ENCODE data around the gene ANKRD55. TPM values are rescaled to one million over a fixed set of nuclear protein-coding genes. Genes with fewer than 3 reads are reported as not detected.
"Not testable (repeated sequence)": the region's sequence is repeated elsewhere in the genome, so short reads cannot be mapped to it uniquely, and the experiment has no call there.

Gene ANKRD55
- total and polyA plus RNA-seq, 2 of the 8 experiments (the other 6 are each of a cell fraction or from before 2014, with no cell fraction given) = not detected

DNA sequence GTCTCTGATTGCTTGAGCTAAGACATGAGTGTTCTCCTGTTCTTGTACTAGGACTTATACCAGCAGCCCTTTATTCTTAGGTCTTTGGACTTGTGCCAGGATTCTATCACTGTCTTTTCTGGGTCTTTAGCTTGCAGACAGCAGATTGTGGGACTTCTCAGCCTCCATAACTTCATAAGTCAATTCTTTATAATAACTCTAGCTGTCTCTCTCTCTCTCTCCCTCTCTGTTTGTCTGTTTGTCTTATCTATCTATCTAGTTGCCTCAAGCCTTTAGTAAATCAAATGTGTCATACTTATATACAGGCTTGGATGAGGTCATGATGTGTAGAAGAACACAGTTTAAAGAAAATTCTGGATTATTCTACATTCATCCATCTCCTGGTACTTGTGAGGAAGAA lies 11.5 kb upstream of the ANKRD55 start:
- CTCF ChIA-PET (ENCODE audit: partially characterized antibody) = no interaction called here

DNA sequence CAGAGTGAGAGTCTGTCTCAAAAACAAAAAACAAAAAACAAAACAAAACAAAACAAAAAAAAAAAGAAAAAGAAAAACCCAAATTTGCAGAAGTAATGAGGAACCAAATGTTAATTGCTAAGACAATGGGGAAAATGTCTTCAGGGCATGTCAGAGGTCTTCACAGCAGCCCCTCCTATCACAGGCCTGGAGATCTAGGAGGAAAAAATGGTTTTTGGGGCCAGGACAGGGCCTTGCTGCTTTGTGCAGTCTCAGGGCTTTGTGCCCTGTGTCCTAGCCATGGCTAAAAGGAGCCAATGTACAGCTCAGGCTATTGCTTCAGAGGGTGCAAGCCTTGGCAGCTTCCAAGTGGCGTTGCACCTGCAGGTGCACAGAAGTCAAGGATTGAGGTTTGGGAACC lies 9.1 kb upstream of the ANKRD55 start:
- H3K4me2 ChIP-seq (ENCODE audit: insufficient read depth in 1 of 2, low read depth in 2 of 2, low read length in 2 of 2); H3K79me1 ChIP-seq (ENCODE audit: low read depth, low read length); H4K8ac ChIP-seq (ENCODE audit: extremely low read depth, insufficient read depth, low read length); H2BK15ac ChIP-seq (ENCODE audit: low read length); H2BK20ac ChIP-seq (ENCODE audit: low read length); H3K14ac ChIP-seq (ENCODE audit: insufficient read length); H2AK5ac ChIP-seq (ENCODE audit: low read depth, low read length); H3K4me3 ChIP-seq (ENCODE audit: extremely low read depth in 1 of 4, insufficient read depth in 2 of 4, low read depth in 3 of 4, low read length in 4 of 4); H3K36me3 ChIP-seq (ENCODE audit: control insufficient read depth in 2 of 4, insufficient read depth in 4 of 4, low read length in 3 of 4); H3K27me3 ChIP-seq (replicated peaks in 1 of 4; ENCODE audit: control insufficient read depth in 3 of 4, extremely low read depth in 1 of 4, insufficient read depth in 3 of 4, low read length in 3 of 4); H3K4ac ChIP-seq (replicated peaks; ENCODE audit: insufficient read length, low read depth, low read length); FAIRE-seq; H3K9me3 ChIP-seq (ENCODE audit: insufficient read depth in 2 of 2, low read depth in 1 of 2, low read length in 1 of 2); H3K23me2 ChIP-seq (ENCODE audit: low read depth, low read length); POLR2A ChIA-PET (ENCODE audit: partially characterized antibody); DNase-seq (ENCODE audit: low read depth in 1 of 2, low spot score in 2 of 2); H2AFZ ChIP-seq (ENCODE audit: low read length); H3K56ac ChIP-seq (replicated peaks; ENCODE audit: insufficient read length, low read depth, low read length); H2BK120ac ChIP-seq (replicated peaks; ENCODE audit: low read depth, low read length); H2BK5ac ChIP-seq (ENCODE audit: low read depth, low read length); H4K20me1 ChIP-seq (replicated peaks in 1 of 2; ENCODE audit: control insufficient read depth in 1 of 2, insufficient read depth in 2 of 2, low read length in 2 of 2); H4K5ac ChIP-seq (ENCODE audit: insufficient read length, low read depth, low read length); H3K9ac ChIP-seq (replicated peaks in 1 of 4; ENCODE audit: extremely low read depth in 1 of 4, low read depth in 3 of 4, low read length in 3 of 4); H3K27ac ChIP-seq (ENCODE audit: low read depth, low read length); H3K4me1 ChIP-seq (replicated peaks in 1 of 4; ENCODE audit: control insufficient read depth in 3 of 4, insufficient read depth in 4 of 4, low read length in 3 of 4); H3K79me2 ChIP-seq (ENCODE audit: control insufficient read depth in 1 of 2, insufficient read depth in 2 of 2, low read length in 2 of 2); H4K91ac ChIP-seq (replicated peaks; ENCODE audit: insufficient read length, low read length); H3K23ac ChIP-seq (ENCODE audit: insufficient read length); H2BK12ac ChIP-seq (ENCODE audit: low read depth, low read length); H3K18ac ChIP-seq (ENCODE audit: extremely low read depth, low read length): not testable (repeated sequence)
- CTCF ChIA-PET (ENCODE audit: partially characterized antibody) = interaction anchor here (1.0 kb wide), 1 partner anchor 306 kb away, joined by 3 read pairs; no protein-coding TSS in a partner anchor
- 83% methylated on average over 1 of the region's 1 CpG; no CpG with 5 or more reads in 1 of the 2 experiments for WGBS, 2 experiments (ENCODE audit: extremely low coverage in 1 of 2, insufficient coverage in 1 of 2, insufficient read length in 1 of 2, insufficient replicate concordance in 2 of 2, low coverage in 1 of 2, low lambda C conversion rate in 2 of 2, missing lambda C conversion rate in 1 of 2)

More for the DNA sequence above, 11.5 kb upstream of the ANKRD55 start:
- H2BK12ac ChIP-seq (ENCODE audit: low read depth, low read length) = no peak overlapping the region
- H3K79me1 ChIP-seq (ENCODE audit: low read depth, low read length) = no peaks in the 10 kb centered on the region
- H3K14ac ChIP-seq (ENCODE audit: insufficient read length) = no peak overlapping the region
- H2BK15ac ChIP-seq (ENCODE audit: low read length) = no peak overlapping the region
- no peak for FAIRE-seq
- no peak overlapping the region for H3K23ac ChIP-seq (ENCODE audit: insufficient read length)
- H4K91ac ChIP-seq (replicated peaks; ENCODE audit: insufficient read length, low read length) = no peak overlapping the region
- H3K4me3 ChIP-seq (ENCODE audit: extremely low read depth in 1 of 4, insufficient read depth in 2 of 4, low read depth in 3 of 4, low read length in 4 of 4) = no peak overlapping the region
- H4K5ac ChIP-seq (ENCODE audit: insufficient read length, low read depth, low read length) = no peak overlapping the region
- H3K27ac ChIP-seq (ENCODE audit: low read depth, low read length) = no peak overlapping the region
- H3K4ac ChIP-seq (replicated peaks; ENCODE audit: insufficient read length, low read depth, low read length) = no peak overlapping the region
- H4K20me1 ChIP-seq (replicated peaks in 1 of 2; ENCODE audit: control insufficient read depth in 1 of 2, insufficient read depth in 2 of 2, low read length in 2 of 2) = no peaks in the 10 kb centered on the region
- H3K9me3 ChIP-seq (ENCODE audit: insufficient read depth in 2 of 2, low read depth in 1 of 2, low read length in 1 of 2) = peaks cover 4 to 12% of the 10 kb centered on the region in 2 experiments; a peak in 3 of 4 replicates
- H3K4me1 ChIP-seq (replicated peaks in 1 of 4; ENCODE audit: control insufficient read depth in 3 of 4, insufficient read depth in 4 of 4, low read length in 3 of 4) = no peaks in the 10 kb centered on the region
- H2AFZ ChIP-seq (ENCODE audit: low read length) = no peak overlapping the region
- no peak overlapping the region for H3K18ac ChIP-seq (ENCODE audit: extremely low read depth, low read length)
- H3K56ac ChIP-seq (replicated peaks; ENCODE audit: insufficient read length, low read depth, low read length) = no peak overlapping the region
- DNase-seq (ENCODE audit: low read depth in 1 of 2, low spot score in 2 of 2) = no peak
- H3K79me2 ChIP-seq (ENCODE audit: control insufficient read depth in 1 of 2, insufficient read depth in 2 of 2, low read length in 2 of 2) = no peaks in the 10 kb centered on the region
- H3K9ac ChIP-seq (replicated peaks in 1 of 4; ENCODE audit: extremely low read depth in 1 of 4, low read depth in 3 of 4, low read length in 3 of 4) = no peak overlapping the region
- no peaks in the 10 kb centered on the region for H3K36me3 ChIP-seq (ENCODE audit: control insufficient read depth in 2 of 4, insufficient read depth in 4 of 4, low read length in 3 of 4)
- H2AK5ac ChIP-seq (ENCODE audit: low read depth, low read length) = no peak overlapping the region
- no peaks in the 10 kb centered on the region for H3K23me2 ChIP-seq (ENCODE audit: low read depth, low read length)
- no peak overlapping the region for H4K8ac ChIP-seq (ENCODE audit: extremely low read depth, insufficient read depth, low read length)
- H3K27me3 ChIP-seq (replicated peaks in 1 of 4; ENCODE audit: control insufficient read depth in 3 of 4, extremely low read depth in 1 of 4, insufficient read depth in 3 of 4, low read length in 3 of 4) = no peaks in the 10 kb centered on the region
- TF ChIP-seq JUND (IDR thresholded peaks at IDR 0.05; ENCODE audit: low read length) = no peak
- TF ChIP-seq BACH1 (IDR thresholded peaks at IDR 0.05; ENCODE audit: low read length) = no peak
- no peak for TF ChIP-seq RXRA (IDR thresholded peaks at IDR 0.05; ENCODE audit: insufficient read depth, low read depth, low read length)
- no peak for TF ChIP-seq PHF8 (conservative IDR thresholded peaks at IDR 0.05; ENCODE audit: low read depth, low read length)
- no peak for TF ChIP-seq CHD2 (IDR thresholded peaks at IDR 0.05; ENCODE audit: low read length)
- TF ChIP-seq SP4 (IDR thresholded peaks at IDR 0.05; ENCODE audit: low read length) = no peak
- no peak for TF ChIP-seq CBX5 (IDR thresholded peaks at IDR 0.05; ENCODE audit: low read depth, low read length)
- no peak overlapping the region for H2BK5ac ChIP-seq (ENCODE audit: low read depth, low read length)
- no peak overlapping the region for H2BK120ac ChIP-seq (replicated peaks; ENCODE audit: low read depth, low read length)
- H2BK20ac ChIP-seq (ENCODE audit: low read length) = no peak overlapping the region
- POLR2A ChIA-PET (ENCODE audit: partially characterized antibody) = no interaction called here
- H3K4me2 ChIP-seq (ENCODE audit: insufficient read depth in 1 of 2, low read depth in 2 of 2, low read length in 2 of 2) = no peak overlapping the region
